IMR-90 (cell line): ENCODE measurements around the gene EHBP1L1. TPM values are rescaled to one million over a fixed set of nuclear protein-coding genes. Genes with fewer than 3 reads are reported as not detected.

Experiments used
- ATAC-seq: fragments of 200-7000 bp; cut with Tn5 transposase; 2 replicates; pipeline ENCODE4 v1.9.1; 2020; ENCODE audit warnings: low read depth, mild to moderate bottlenecking, moderate library complexity
- BruUV-seq: library from RNA; stranded (reverse); fragments of 400-500 nt; replicated peaks from 2 replicates; lab custom pipeline; 2021; lab: Mats Ljungman, UMichigan
- CTCF ChIA-PET: fragments of 300-600 bp; formaldehyde crosslinking; extraction: SDS; loops from one replicate; lab custom pipeline; 2021; ENCODE audit warnings: antibody characterized with exemption; lab: Yijun Ruan, JAX
- POLR2A ChIA-PET: fragments of 300-600 bp; sonication (Branson Sonifier 250); formaldehyde crosslinking; loops from one replicate; lab custom pipeline; 2022; ENCODE audit warnings: antibody characterized with exemption; ENCODE audit not compliant: unreplicated experiment; lab: Charles Lee
- DNase-seq: peaks from one replicate; pipeline ENCODE4 v3.0.0; 2013
- H2AFZ ChIP-seq: replicated peaks from 2 replicates; pipeline ENCODE3; 2013; ENCODE audit warnings: low read length, mild to moderate bottlenecking; ENCODE audit not compliant: poor library complexity
- H2AK5ac ChIP-seq: 2 replicates; pipeline ENCODE4 v1.6.1; 2013; ENCODE audit warnings: low read depth, low read length, inconsistent platforms
- H2AK9ac ChIP-seq: replicated peaks from 2 replicates; pipeline ENCODE3; 2013; ENCODE audit warnings: mild to moderate bottlenecking, low read depth, low read length, moderate library complexity; ENCODE audit not compliant: poor library complexity
- H2BK120ac ChIP-seq: 2 replicates; pipeline ENCODE4 v1.6.1; 2013; ENCODE audit warnings: low read depth, low read length, inconsistent platforms
- H2BK15ac ChIP-seq: 3 replicates; pipeline ENCODE4 v1.6.1; 2013; ENCODE audit warnings: low read depth, low read length, inconsistent platforms
- H2BK20ac ChIP-seq: 2 replicates; pipeline ENCODE4 v1.6.1; 2013; ENCODE audit warnings: low read depth, mild to moderate bottlenecking, inconsistent platforms, low read length, moderate library complexity
- H2BK5ac ChIP-seq: 2 replicates; pipeline ENCODE4 v1.6.1; 2013; ENCODE audit warnings: mild to moderate bottlenecking, low read depth, low read length, inconsistent platforms; ENCODE audit not compliant: poor library complexity, severe bottlenecking
- H3K14ac ChIP-seq: replicated peaks from 2 replicates; pipeline ENCODE4 v1.6.1; 2013; ENCODE audit warnings: low read depth, low read length, inconsistent platforms
- H3K18ac ChIP-seq: 2 replicates; pipeline ENCODE4 v1.6.1; 2013; ENCODE audit warnings: low read depth, low read length, control low read depth
- H3K23ac ChIP-seq: 2 replicates; pipeline ENCODE4 v1.6.1; 2013; ENCODE audit warnings: low read depth, low read length, inconsistent platforms
- H3K27ac ChIP-seq: 2 replicates; pipeline ENCODE4 v1.5.1; 2013; ENCODE audit warnings: mild to moderate bottlenecking, control low read depth, low read length; ENCODE audit not compliant: insufficient read depth
- H3K27me3 ChIP-seq: 2 replicates; pipeline ENCODE4 v1.6.1; 2013; ENCODE audit warnings: low read length; ENCODE audit not compliant: control insufficient read depth, insufficient read depth
- H3K36me3 ChIP-seq: 2 replicates; pipeline ENCODE4 v1.6.1; 2013; ENCODE audit warnings: low read length, mixed read lengths; ENCODE audit not compliant: control insufficient read depth, insufficient read depth
- H3K4ac ChIP-seq: 2 replicates; pipeline ENCODE4 v1.6.1; 2013; ENCODE audit warnings: low read depth, low read length, inconsistent platforms
- H3K4me1 ChIP-seq: 2 replicates; pipeline ENCODE4 v1.6.1; 2013; ENCODE audit warnings: low read length, mixed read lengths; ENCODE audit not compliant: control insufficient read depth, insufficient read depth
- H3K4me2 ChIP-seq: 2 replicates; pipeline ENCODE4 v1.6.1; 2013; ENCODE audit warnings: low read depth, mild to moderate bottlenecking, control low read depth, low read length, moderate library complexity
- H3K4me3 ChIP-seq: 2 replicates; pipeline ENCODE4 v1.5.1; 2013; ENCODE audit warnings: low read depth, mild to moderate bottlenecking, control low read depth, low read length, moderate library complexity; ENCODE audit not compliant: insufficient read depth
- H3K56ac ChIP-seq: 2 replicates; pipeline ENCODE4 v1.6.1; 2013; ENCODE audit warnings: low read length, inconsistent platforms; ENCODE audit not compliant: insufficient read depth; ENCODE audit errors: extremely low read depth
- H3K79me1 ChIP-seq, 2 experiments: 2 replicates each; pipeline ENCODE4 v1.6.1; 2013; ENCODE audit warnings: low read length in 2 of 2, inconsistent platforms in 1 of 2, low read depth in 1 of 2
- H3K9ac ChIP-seq: 2 replicates; pipeline ENCODE4 v1.6.1; 2013; ENCODE audit warnings: low read depth, low read length, control low read depth
- H3K9me1 ChIP-seq: 2 replicates; pipeline ENCODE4 v1.6.1; 2013; ENCODE audit warnings: low read length, inconsistent platforms; ENCODE audit not compliant: insufficient read depth
- H3K9me3 ChIP-seq: 2 replicates; pipeline ENCODE4 v1.6.1; 2013; ENCODE audit warnings: low read length; ENCODE audit not compliant: control insufficient read depth, insufficient read depth
- H4K20me1 ChIP-seq: 2 replicates; pipeline ENCODE4 v1.6.1; 2013; ENCODE audit warnings: low read length, inconsistent platforms; ENCODE audit not compliant: insufficient read depth
- H4K5ac ChIP-seq: 2 replicates; pipeline ENCODE4 v1.6.1; 2013; ENCODE audit warnings: mild to moderate bottlenecking, low read depth, low read length, control low read depth
- H4K8ac ChIP-seq, 2 experiments: 2 replicates each; pipeline ENCODE4 v1.6.1; 2013; ENCODE audit warnings: low read depth in 2 of 2, low read length in 2 of 2, control low read depth in 1 of 2, inconsistent platforms in 1 of 2
- H4K91ac ChIP-seq: 2 replicates; pipeline ENCODE4 v1.6.1; 2013; ENCODE audit warnings: low read depth, low read length, inconsistent platforms; ENCODE audit not compliant: insufficient read depth
- CEBPB ChIP-seq: IDR thresholded peaks from 2 replicates; pipeline ENCODE4 v1.6.1; 2012; ENCODE audit warnings: low read depth, low read length, improper control_type of control experiment
- CHD1 ChIP-seq: IDR thresholded peaks from 2 replicates; pipeline ENCODE4 v1.6.1; 2012; ENCODE audit warnings: low read depth, low read length, improper control_type of control experiment
- ELK1 ChIP-seq: fragments of 150-350 bp; IDR thresholded peaks from 2 replicates; pipeline ENCODE4 v1.6.1; 2016; ENCODE audit warnings: low read depth, mild to moderate bottlenecking, low read length, moderate library complexity, borderline replicate concordance
- FOS ChIP-seq: fragments of 150-350 bp; IDR thresholded peaks from 2 replicates; pipeline ENCODE4 v1.6.1; 2016; ENCODE audit warnings: low read depth, low read length
- MAZ ChIP-seq: IDR thresholded peaks from 2 replicates; pipeline ENCODE4 v1.6.1; 2012; ENCODE audit warnings: low read depth, mild to moderate bottlenecking, low read length, improper control_type of control experiment, moderate library complexity, borderline replicate concordance
- NFE2L2 ChIP-seq: fragments of 150-350 bp; IDR thresholded peaks from 2 replicates; pipeline ENCODE4 v1.6.1; 2016; ENCODE audit warnings: low read depth, mild to moderate bottlenecking, low read length
- POLR2A ChIP-seq: IDR thresholded peaks from 2 replicates; pipeline ENCODE4 v1.6.1; 2012; ENCODE audit warnings: mild to moderate bottlenecking, low read depth, low read length
- RCOR1 ChIP-seq: IDR thresholded peaks from 2 replicates; pipeline ENCODE4 v1.6.1; 2012; ENCODE audit warnings: mild to moderate bottlenecking, low read length, improper control_type of control experiment; ENCODE audit not compliant: insufficient replicate concordance
- SMC3 ChIP-seq: fragments of 150-350 bp; IDR thresholded peaks from 2 replicates; pipeline ENCODE4 v1.6.1; 2016; ENCODE audit warnings: low read depth, mild to moderate bottlenecking, antibody characterized with exemption, low read length, moderate library complexity
- USF2 ChIP-seq: fragments of 150-350 bp; IDR thresholded peaks from 2 replicates; pipeline ENCODE4 v1.6.1; 2017; ENCODE audit warnings: mild to moderate bottlenecking, antibody characterized with exemption, low read length, low read depth
- WGBS, 2 experiments: methylation state at CpG; one replicate each; pipeline versions ENCODE4 v1.1.5 to v1.1.7; 2013; ENCODE audit warnings: missing lambda C conversion rate in 2 of 2; ENCODE audit not compliant: insufficient read length in 1 of 2; ENCODE audit errors: extremely low coverage in 2 of 2; 5-methylcytosine and 5-hydroxymethylcytosine counted together
- dilution Hi-C: fragments of 300-500 bp; cut with HindIII; formaldehyde crosslinking; loops from one replicate; pipeline ENCODE4 v1.14.3; 2018; ENCODE audit warnings: low sequenced_read_pairs; ENCODE audit not compliant: unreplicated experiment
- in situ Hi-C: fragments of 300-500 bp; cut with MboI; formaldehyde crosslinking; loops from 3 replicates; pipeline ENCODE4 v1.14.3; 2019; ENCODE audit warnings: low sequenced_read_pairs, inconsistent platforms, mixed read lengths
- intact Hi-C: fragments of 100-400 bp; cut with micrococcal nuclease; formaldehyde crosslinking; loops from 2 replicates; pipeline ENCODE4 v1.10.0; 2022
- polyA plus RNA-seq, 3 experiments: library from polyadenylated mRNA; depleted of rRNA; stranded (reverse); fragments of >200 nt; gene quantifications; 2 replicates each; pipeline ENCODE4 v1.2.3, GENCODE V29; 2012; ENCODE audit warnings: low replicate concordance in 1 of 3
- total RNA-seq: library from RNA; depleted of rRNA; stranded (reverse); fragments of >200 nt; gene quantifications from 2 replicates; pipeline ENCODE4 v1.2.3, GENCODE V29; 2012
- TF ChIP-seq, protein P1 (sequence below): conservative IDR thresholded peaks from 2 replicates; pipeline ENCODE4 v1.5.1; 2012; ENCODE audit warnings: mild to moderate bottlenecking, low read depth, low read length, improper control_type of control experiment

EHBP1L1 gene
- total and polyA plus RNA-seq, 2 of the 4 experiments (the other 2 are of a cell fraction): 10.0 to 27.4 TPM

GRCh38 chr11:65636108-65637031 lies 60.5 kb downstream of the EHBP1L1 start (continued):
- no peak for TF ChIP-seq CEBPB
- TF ChIP-seq NFE2L2: no peak

- BruUV-seq: TSS peak; percentile 60
- H3K9me3 ChIP-seq: no peaks in the 10 kb centered on the region
- no peak for DNase-seq
Measured at GRCh38 chr11:65637032-65637557, 61.2 kb downstream of the EHBP1L1 start.

More at GRCh38 chr11:65637032-65637557, 61.2 kb downstream of the EHBP1L1 start:
- TF ChIP-seq MAZ: no peak
- no peak for TF ChIP-seq CHD1
- TF ChIP-seq ELK1: no peak
- no peak for TF ChIP-seq SMC3
- no peak for TF ChIP-seq CEBPB
- no peak for TF ChIP-seq USF2
- no peak for TF ChIP-seq POLR2A
- TF ChIP-seq RCOR1: no peak
- TF ChIP-seq, protein P1, sequence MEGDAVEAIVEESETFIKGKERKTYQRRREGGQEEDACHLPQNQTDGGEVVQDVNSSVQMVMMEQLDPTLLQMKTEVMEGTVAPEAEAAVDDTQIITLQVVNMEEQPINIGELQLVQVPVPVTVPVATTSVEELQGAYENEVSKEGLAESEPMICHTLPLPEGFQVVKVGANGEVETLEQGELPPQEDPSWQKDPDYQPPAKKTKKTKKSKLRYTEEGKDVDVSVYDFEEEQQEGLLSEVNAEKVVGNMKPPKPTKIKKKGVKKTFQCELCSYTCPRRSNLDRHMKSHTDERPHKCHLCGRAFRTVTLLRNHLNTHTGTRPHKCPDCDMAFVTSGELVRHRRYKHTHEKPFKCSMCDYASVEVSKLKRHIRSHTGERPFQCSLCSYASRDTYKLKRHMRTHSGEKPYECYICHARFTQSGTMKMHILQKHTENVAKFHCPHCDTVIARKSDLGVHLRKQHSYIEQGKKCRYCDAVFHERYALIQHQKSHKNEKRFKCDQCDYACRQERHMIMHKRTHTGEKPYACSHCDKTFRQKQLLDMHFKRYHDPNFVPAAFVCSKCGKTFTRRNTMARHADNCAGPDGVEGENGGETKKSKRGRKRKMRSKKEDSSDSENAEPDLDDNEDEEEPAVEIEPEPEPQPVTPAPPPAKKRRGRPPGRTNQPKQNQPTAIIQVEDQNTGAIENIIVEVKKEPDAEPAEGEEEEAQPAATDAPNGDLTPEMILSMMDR: no peak
- no peak for TF ChIP-seq FOS
- TF ChIP-seq NFE2L2: no peak
- in situ Hi-C loops: no loop called here
- no peak overlapping the region for H2AFZ ChIP-seq
- no peak overlapping the region for H3K4ac ChIP-seq
- peaks cover 10% of the 10 kb centered on the region for H3K9me1 ChIP-seq
- H3K18ac ChIP-seq: no peak overlapping the region
- H2BK120ac ChIP-seq: no peak overlapping the region
- dilution Hi-C loops: no loop called here
- no peaks in the 10 kb centered on the region for H3K27me3 ChIP-seq
- no peak overlapping the region for H4K91ac ChIP-seq
- H2AK9ac ChIP-seq: peak overlapping the region; percentile 26
- H3K9ac ChIP-seq: no peak overlapping the region
- H3K27ac ChIP-seq: no peak overlapping the region
- peaks cover 6% of the 10 kb centered on the region for H3K4me1 ChIP-seq
- H2BK15ac ChIP-seq: no peak overlapping the region
- H2AK5ac ChIP-seq: no peak overlapping the region
- no peak overlapping the region for H3K4me2 ChIP-seq
- H3K56ac ChIP-seq: no peak overlapping the region
- no peak overlapping the region for H4K5ac ChIP-seq
- POLR2A ChIA-PET: no interaction called here
- ATAC-seq: no peak
- CTCF ChIA-PET: interaction anchor here (1.6 to 1.8 kb wide), 2 partner anchors 12 to 26 kb away, joined by 5 read pairs; partner anchors contain the start of gene RELA
- H4K8ac ChIP-seq: no peak overlapping the region
- H4K20me1 ChIP-seq: peaks cover 14% of the 10 kb centered on the region; the same call in 1 of the 2 replicates
- H2BK20ac ChIP-seq: no peak overlapping the region
- H2BK5ac ChIP-seq: no peak overlapping the region
- H3K79me1 ChIP-seq: peaks cover 16 to 38% of the 10 kb centered on the region in 2 experiments
- H3K23ac ChIP-seq: no peak overlapping the region
- intact Hi-C loops: no loop called here
- no peak overlapping the region for H3K4me3 ChIP-seq
- H3K14ac ChIP-seq: no peak overlapping the region
- WGBS, 2 experiments: no CpG with 5 or more reads among the region's 3 CpGs
- peaks cover 42% of the 10 kb centered on the region for H3K36me3 ChIP-seq
